C4-2B (cell line): ENCODE results near the gene SOBP.

Experiments
- ZFX ChIP-seq: fragments of 450-650 bp; IDR thresholded peaks from 2 replicates; pipeline ENCODE4 v1.6.1; 2017
- TF ChIP-seq, protein P1 (sequence below): fragments of 450-650 bp; conservative IDR thresholded peaks from 2 replicates; pipeline ENCODE4 v1.5.1; 2017; ENCODE audit warnings: mild to moderate bottlenecking

DNA sequence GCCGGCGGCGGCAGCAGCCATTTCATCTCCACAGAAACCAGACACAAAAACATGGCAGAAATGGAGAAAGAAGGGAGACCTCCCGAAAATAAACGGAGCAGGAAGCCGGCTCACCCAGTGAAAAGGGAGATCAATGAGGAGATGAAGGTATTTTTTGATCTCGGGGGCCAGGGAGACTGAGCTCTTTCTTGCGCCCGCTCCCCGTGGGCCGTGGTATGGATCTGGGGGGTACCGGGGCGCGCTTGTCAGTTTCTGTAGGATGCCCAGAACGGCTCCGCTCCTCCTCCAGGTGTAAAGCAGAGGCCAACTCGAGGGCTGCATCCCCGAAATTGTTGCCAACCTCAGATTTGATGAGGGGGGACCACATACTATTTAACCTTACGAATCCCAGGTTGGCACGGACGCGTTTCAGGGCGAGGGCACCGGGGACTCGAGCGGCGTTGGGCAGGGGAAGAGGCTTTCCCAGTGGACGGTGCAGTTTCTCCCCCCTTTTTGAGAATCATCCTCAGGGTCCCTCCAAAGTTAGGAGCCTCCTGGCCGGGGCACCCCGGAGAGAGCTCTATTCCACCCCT, 735 bp downstream of the SOBP start:
- TF ChIP-seq, protein P1, sequence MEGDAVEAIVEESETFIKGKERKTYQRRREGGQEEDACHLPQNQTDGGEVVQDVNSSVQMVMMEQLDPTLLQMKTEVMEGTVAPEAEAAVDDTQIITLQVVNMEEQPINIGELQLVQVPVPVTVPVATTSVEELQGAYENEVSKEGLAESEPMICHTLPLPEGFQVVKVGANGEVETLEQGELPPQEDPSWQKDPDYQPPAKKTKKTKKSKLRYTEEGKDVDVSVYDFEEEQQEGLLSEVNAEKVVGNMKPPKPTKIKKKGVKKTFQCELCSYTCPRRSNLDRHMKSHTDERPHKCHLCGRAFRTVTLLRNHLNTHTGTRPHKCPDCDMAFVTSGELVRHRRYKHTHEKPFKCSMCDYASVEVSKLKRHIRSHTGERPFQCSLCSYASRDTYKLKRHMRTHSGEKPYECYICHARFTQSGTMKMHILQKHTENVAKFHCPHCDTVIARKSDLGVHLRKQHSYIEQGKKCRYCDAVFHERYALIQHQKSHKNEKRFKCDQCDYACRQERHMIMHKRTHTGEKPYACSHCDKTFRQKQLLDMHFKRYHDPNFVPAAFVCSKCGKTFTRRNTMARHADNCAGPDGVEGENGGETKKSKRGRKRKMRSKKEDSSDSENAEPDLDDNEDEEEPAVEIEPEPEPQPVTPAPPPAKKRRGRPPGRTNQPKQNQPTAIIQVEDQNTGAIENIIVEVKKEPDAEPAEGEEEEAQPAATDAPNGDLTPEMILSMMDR = no peak
- TF ChIP-seq ZFX = no peak
